GM18508 (cell line): ENCODE measurements around the gene GSKIP.
"Not testable (repeated sequence)": the region's sequence is repeated elsewhere in the genome, so short reads cannot be mapped to it uniquely, and the experiment has no call there.

ENCODE experiments used
- ATAC-seq: cut with Tn5 transposase; IDR thresholded peaks from one replicate; pipeline ENCODE4 v1.9.1; 2021; ENCODE audit warnings: moderate number of reproducible peaks; ENCODE audit not compliant: insufficient read depth, unreplicated experiment

Gene GSKIP

GRCh38 chr14:96362965-96363750 is at the start of gene GSKIP, which contains the start of gene ATG2B:
TSS of gene GSKIP (plus strand) at chr14:96363526. CDS start at chr14:96382248, 18,722 bp downstream.
TSS of gene ATG2B (minus strand) at chr14:96363341. CDS start at chr14:96362976, 365 bp downstream.
- no peak for ATAC-seq

GRCh38 chr14:96316087-96316486 is 47.2 kb upstream of the GSKIP start:
- ATAC-seq, result no peak

GRCh38 chr14:96318836-96319235 is 44.5 kb upstream of the GSKIP start:
- no peak for ATAC-seq

GRCh38 chr14:96320605-96321004 is 42.7 kb upstream of the GSKIP start:
- ATAC-seq, result no peak

GRCh38 chr14:96324219-96324618 is 39.1 kb upstream of the GSKIP start:
- ATAC-seq, result no peak

GRCh38 chr14:96338551-96338950 is 24.8 kb upstream of the GSKIP start:
- no peak for ATAC-seq

- ATAC-seq, result no peak
Measured at GRCh38 chr14:96341323-96341722, 22.0 kb upstream of the GSKIP start.

- no peak for ATAC-seq
Measured at GRCh38 chr14:96345669-96346068, 17.7 kb upstream of the GSKIP start.

GRCh38 chr14:96347957-96348356 is 15.4 kb upstream of the GSKIP start:
- ATAC-seq, result not testable (repeated sequence)

- no peak for ATAC-seq
Measured at GRCh38 chr14:96349286-96350075, 13.8 kb upstream of the GSKIP start.

- no peak for ATAC-seq
Measured at GRCh38 chr14:96351986-96352385, 11.3 kb upstream of the GSKIP start.

- no peak for ATAC-seq
Measured at GRCh38 chr14:96352708-96353107, 10.6 kb upstream of the GSKIP start.

GRCh38 chr14:96354246-96354645 is 9.1 kb upstream of the GSKIP start:
- no peak for ATAC-seq

GRCh38 chr14:96357216-96357615 is 6.1 kb upstream of the GSKIP start:
- ATAC-seq, result no peak

- ATAC-seq, result no peak
Measured at GRCh38 chr14:96359959-96360358, 3.4 kb upstream of the GSKIP start.

GRCh38 chr14:96362071-96362964 is 1.0 kb upstream of the GSKIP start:
- no peak for ATAC-seq

- ATAC-seq, result no peak
Measured at GRCh38 chr14:96363751-96364336, 518 bp downstream of the GSKIP start.

GRCh38 chr14:96364962-96365361 is 1.6 kb downstream of the GSKIP start:
- ATAC-seq, result no peak

- no peak for ATAC-seq
Measured at GRCh38 chr14:96368534-96368933, 5.2 kb downstream of the GSKIP start.

- ATAC-seq, result no peak
Measured at GRCh38 chr14:96370528-96370927, 7.2 kb downstream of the GSKIP start.
